VCaP (cell line): ENCODE data around the gene LDLRAD4.

ENCODE experiments used
- H3K27ac ChIP-seq: fragments of 450-650 bp; 2 replicates; pipeline ENCODE4 v1.5.1; 2017
- TF ChIP-seq, protein P1 (sequence below): fragments of 450-650 bp; conservative IDR thresholded peaks from 2 replicates; pipeline ENCODE4 v1.5.1; 2017; ENCODE audit warnings: mild to moderate bottlenecking, moderate library complexity

LDLRAD4 gene

DNA sequence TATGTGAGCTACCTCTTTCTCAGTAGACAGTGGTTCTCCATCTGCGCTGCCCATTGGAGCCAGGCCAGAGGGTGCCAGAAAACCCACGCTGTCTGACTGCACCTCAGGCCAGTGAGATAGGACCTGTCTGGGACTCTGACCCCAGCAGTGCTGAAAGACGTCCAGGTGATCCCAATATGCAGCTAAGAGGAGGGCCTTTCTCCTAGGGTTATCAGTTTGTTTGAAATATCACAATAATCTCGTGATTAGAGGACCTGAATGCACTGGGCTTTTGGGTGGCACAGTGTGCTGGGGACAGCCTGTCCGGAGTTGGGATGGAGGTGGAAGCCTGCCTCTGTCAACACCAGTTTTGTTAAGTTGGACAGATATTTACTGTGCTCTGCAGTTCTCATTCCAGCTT, 216.3 kb downstream of the LDLRAD4 start:
- no peak overlapping the region for H3K27ac ChIP-seq
- TF ChIP-seq, protein P1, sequence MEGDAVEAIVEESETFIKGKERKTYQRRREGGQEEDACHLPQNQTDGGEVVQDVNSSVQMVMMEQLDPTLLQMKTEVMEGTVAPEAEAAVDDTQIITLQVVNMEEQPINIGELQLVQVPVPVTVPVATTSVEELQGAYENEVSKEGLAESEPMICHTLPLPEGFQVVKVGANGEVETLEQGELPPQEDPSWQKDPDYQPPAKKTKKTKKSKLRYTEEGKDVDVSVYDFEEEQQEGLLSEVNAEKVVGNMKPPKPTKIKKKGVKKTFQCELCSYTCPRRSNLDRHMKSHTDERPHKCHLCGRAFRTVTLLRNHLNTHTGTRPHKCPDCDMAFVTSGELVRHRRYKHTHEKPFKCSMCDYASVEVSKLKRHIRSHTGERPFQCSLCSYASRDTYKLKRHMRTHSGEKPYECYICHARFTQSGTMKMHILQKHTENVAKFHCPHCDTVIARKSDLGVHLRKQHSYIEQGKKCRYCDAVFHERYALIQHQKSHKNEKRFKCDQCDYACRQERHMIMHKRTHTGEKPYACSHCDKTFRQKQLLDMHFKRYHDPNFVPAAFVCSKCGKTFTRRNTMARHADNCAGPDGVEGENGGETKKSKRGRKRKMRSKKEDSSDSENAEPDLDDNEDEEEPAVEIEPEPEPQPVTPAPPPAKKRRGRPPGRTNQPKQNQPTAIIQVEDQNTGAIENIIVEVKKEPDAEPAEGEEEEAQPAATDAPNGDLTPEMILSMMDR = no peak

DNA sequence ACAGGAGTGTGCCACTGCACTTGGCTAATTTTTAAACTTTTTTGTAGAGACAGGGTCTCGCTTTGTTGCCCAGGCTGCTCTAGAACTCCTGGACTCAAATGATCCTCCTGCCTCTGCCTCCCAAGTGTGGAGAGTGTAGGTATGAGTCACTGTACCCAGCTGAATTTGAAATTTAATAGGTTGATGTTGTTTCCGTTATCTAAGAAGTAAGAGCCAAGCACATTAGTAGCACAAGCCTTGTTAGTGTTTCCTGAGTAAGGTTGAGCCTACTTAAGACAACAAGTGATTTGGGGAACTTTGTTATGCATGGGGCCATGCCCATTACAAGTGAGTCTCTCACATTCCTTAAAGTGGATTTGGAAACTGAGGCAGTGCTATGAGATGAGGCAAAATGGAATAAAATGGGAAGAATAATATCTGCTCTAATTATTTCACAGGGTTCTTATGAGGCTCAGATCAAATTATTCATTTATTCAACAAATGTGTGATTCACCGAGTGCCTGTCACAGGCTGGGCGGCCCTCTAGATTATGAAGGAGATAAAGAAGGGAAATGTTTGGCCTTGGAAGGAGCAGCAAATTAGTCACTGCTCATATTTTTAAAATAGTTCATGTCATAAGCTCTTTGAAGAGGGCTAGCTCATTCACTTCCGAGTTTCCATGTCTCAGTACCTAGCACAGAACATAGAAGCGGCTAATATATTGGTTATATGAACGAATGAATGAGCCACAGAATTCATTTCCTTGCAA, 217.2 kb downstream of the LDLRAD4 start:
- no peak overlapping the region for H3K27ac ChIP-seq

DNA sequence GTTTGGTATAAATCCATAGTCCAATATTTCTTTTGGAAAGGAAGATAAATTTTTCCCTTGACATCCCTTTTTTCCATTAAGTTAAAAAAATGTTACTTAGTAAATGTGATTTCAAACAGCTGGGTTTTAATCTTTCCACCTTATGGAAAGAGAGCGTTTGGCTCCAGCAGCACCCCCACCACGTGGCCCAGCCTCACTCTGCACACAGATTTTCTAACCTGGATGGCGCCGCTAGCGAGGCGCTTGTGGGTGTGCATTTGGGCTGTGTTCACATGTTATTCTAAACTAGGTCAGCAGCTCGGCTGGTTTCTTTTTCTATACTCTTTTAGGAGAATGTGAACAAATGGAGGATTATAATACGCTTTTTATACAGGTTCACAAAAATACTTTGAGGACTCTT, 218.0 kb downstream of the LDLRAD4 start:
- TF ChIP-seq, protein P1 = no peak
- no peak overlapping the region for H3K27ac ChIP-seq

More for the DNA sequence above, 217.2 kb downstream of the LDLRAD4 start:
- TF ChIP-seq, protein P1 = no peak

DNA sequence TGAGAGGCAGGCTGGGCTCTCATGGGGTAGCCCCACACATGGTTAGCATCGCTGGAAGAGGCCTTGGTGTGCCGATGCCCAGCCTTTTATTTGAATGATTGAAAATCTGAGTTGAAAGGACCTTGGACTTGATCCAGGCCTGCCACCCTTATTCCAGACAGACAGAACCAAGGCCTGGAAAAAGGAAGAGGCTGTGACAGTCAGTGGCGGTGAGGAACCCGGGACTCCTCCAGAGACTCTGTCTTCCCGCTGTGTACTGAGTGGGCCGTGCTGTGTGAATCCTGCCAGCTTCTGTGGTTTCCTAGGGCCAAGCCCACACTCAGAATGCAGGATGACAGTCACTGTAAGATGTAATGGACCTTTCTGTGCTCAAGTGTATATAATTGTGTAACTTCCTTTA, 218.5 kb downstream of the LDLRAD4 start:
- H3K27ac ChIP-seq = no peak overlapping the region
- TF ChIP-seq, protein P1 = no peak

DNA sequence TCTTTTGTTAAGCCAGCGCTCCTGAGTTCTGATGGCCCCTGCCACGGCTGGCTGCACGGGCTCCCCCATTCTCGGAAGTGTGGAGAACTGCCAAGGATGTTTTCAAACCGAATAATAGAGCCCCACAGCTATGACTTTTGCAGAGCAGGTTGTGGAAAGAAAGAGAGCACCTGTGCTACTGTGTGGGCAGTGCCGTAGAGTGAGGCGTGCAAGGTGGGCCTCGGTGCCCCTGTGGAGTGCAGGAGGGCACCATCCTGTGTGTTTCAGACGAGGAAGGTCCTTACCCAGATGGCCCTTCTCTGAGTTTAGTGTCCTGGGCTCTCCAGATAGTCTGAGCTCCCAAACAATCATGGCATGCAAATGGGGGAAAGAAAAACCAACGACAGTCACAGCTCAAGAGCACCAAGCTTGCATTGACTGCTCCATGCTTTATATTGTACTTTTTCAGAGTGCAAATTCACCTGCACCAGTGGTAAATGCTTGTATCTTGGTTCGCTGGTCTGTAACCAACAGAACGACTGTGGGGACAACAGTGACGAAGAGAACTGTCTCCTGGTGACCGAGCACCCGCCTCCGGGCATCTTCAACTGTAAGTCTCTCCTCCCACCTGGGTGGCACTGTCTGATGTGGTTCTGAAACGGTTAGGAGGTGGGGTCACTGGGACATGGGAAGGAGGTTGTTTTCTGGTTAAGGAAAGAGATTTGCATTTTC, 219.4 kb downstream of the LDLRAD4 start:
- TF ChIP-seq, protein P1 = no peak
- H3K27ac ChIP-seq = no peak overlapping the region

DNA sequence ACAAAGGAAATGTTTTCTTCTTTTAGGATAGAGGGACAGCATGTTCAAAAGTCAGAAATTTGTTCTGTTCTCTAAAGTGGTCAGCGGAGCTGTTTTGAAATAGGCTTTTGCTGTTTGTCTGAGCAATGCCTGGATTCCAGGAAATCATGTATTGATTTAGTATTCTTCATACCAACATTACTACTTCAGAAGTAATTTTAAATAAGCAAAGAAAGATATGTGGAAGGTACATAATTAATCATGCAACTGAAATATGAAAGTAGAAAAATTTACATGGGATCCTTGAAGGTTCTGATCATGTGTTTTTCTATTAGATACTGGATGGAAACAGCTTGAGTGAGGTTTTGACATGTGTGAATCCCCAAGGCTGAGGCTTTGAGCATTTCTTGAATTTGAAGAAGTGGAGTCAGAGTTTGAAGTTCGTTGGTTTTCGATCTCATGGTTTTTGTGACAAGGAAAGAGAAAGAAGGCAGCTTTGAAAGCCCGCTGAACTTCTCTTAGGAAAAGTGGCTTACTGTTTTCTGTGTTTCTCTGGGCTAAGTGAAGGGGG, 220.0 kb downstream of the LDLRAD4 start:
- H3K27ac ChIP-seq = no peak overlapping the region
- TF ChIP-seq, protein P1 = no peak

DNA sequence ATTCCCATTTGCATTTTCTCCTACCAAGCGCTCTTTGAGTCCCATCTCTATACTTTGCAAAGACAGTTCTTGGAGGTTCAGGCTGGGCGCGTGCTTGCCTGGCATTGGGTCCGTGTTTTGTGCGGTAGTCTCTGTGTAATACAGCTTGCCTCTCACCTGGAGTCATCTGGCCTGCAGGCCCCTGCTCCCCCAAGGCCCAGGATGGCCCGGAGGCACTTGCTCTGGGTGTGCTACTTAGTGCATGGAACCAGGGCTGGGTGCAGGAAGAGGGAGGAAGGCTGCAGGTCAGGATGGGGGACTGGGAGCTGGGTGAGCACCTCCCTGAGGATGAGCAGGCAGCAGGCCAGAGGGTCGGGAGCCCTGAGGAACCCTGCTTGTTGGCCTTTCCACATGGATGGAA, 220.9 kb downstream of the LDLRAD4 start:
- TF ChIP-seq, protein P1 = no peak
- H3K27ac ChIP-seq = no peak overlapping the region
